Panc1 (cell line): ENCODE results near the gene FOXP4. TPM values are rescaled to one million over a fixed set of nuclear protein-coding genes. Genes with fewer than 3 reads are reported as not detected.

Source experiments
- ATAC-seq: fragments of 200-7000 bp; cut with Tn5 transposase; 2 replicates; pipeline ENCODE4 v1.9.1; 2020; ENCODE audit warnings: mild to moderate bottlenecking, moderate library complexity
- BruUV-seq: library from RNA; stranded (reverse); fragments of 400-500 nt; replicated peaks from 2 replicates; lab custom pipeline; 2021; lab: Mats Ljungman, UMichigan
- CTCF ChIA-PET: fragments of 300-600 bp; sonication (Branson Sonifier 250); formaldehyde crosslinking; loops from one replicate; lab custom pipeline; 2022; ENCODE audit warnings: antibody characterized with exemption; lab: Charles Lee
- POLR2A ChIA-PET: fragments of 300-600 bp; sonication (Branson Sonifier 250); formaldehyde crosslinking; loops from one replicate; lab custom pipeline; 2022; ENCODE audit warnings: antibody characterized with exemption; lab: Charles Lee
- DNase-seq: peaks from one replicate; pipeline ENCODE4 v3.0.0-alpha.2; 2010; ENCODE audit warnings: low read depth, low spot score
- H3K27ac ChIP-seq: 2 replicates; pipeline ENCODE4 v1.5.1; 2011; ENCODE audit warnings: mild to moderate bottlenecking, low read length, inconsistent platforms
- H3K27me3 ChIP-seq: fragments of 200-500 bp; sonication (Bioruptor generic); 2 replicates; pipeline ENCODE4 v1.6.0; 2014; ENCODE audit warnings: low read length, inconsistent platforms; ENCODE audit not compliant: control insufficient read depth, insufficient read depth
- H3K36me3 ChIP-seq: fragments of 200-500 bp; sonication (Bioruptor generic); 2 replicates; pipeline ENCODE4 v1.5.1; 2014; ENCODE audit warnings: inconsistent platforms, mild to moderate bottlenecking, low read length, moderate library complexity; ENCODE audit not compliant: control insufficient read depth, insufficient read depth
- H3K4me1 ChIP-seq: 2 replicates; pipeline ENCODE4 v1.5.1; 2011; ENCODE audit warnings: inconsistent platforms, mild to moderate bottlenecking, low read length, moderate library complexity; ENCODE audit not compliant: control insufficient read depth, insufficient read depth
- H3K4me3 ChIP-seq, 2 experiments: 2 replicates each; pipeline ENCODE4 v1.5.1; 2011 to 2012; ENCODE audit warnings: low read depth in 2 of 2, low read length in 2 of 2, mild to moderate bottlenecking in 2 of 2, inconsistent platforms in 1 of 2, moderate library complexity in 1 of 2
- H3K9me3 ChIP-seq: fragments of 200-500 bp; sonication (Bioruptor generic); 2 replicates; pipeline ENCODE4 v1.5.1; 2014; ENCODE audit warnings: low read depth, mild to moderate bottlenecking, inconsistent platforms, low read length, moderate library complexity; ENCODE audit not compliant: control insufficient read depth, insufficient read depth
- CTCF ChIP-seq: fragments of 450-650 bp; IDR thresholded peaks from 2 replicates; pipeline ENCODE4 v1.5.1; 2017; ENCODE audit warnings: mild to moderate bottlenecking
- POLR2AphosphoS5 ChIP-seq: IDR thresholded peaks from 2 replicates; pipeline ENCODE4 v1.6.1; 2012; ENCODE audit warnings: mild to moderate bottlenecking, low read depth, low read length, moderate library complexity
- REST ChIP-seq, 2 experiments: IDR thresholded peaks; 2 replicates each; pipeline ENCODE4 v1.6.1; 2011 to 2012; ENCODE audit warnings: low read depth in 2 of 2, control low read depth in 1 of 2, low read length in 1 of 2, mild to moderate bottlenecking in 1 of 2, moderate library complexity in 1 of 2; ENCODE audit not compliant: insufficient read depth in 1 of 2
- SIN3A ChIP-seq: IDR thresholded peaks from 2 replicates; pipeline ENCODE4 v1.6.1; 2012; ENCODE audit warnings: low read depth, mild to moderate bottlenecking, low read length, moderate library complexity, borderline replicate concordance; ENCODE audit not compliant: insufficient read depth
- TCF7L2 ChIP-seq: IDR thresholded peaks from 2 replicates; pipeline ENCODE4 v1.6.1; 2011; ENCODE audit warnings: mild to moderate bottlenecking, low read depth, low read length, inconsistent platforms
- in situ Hi-C: cut with HindIII; loops from 2 replicates; pipeline ENCODE4 v1.10.0; 2016; ENCODE audit warnings: low sequenced_read_pairs, low pct_unique_long_range_greater_than_20kb
- intact Hi-C: fragments of 100-400 bp; cut with micrococcal nuclease; formaldehyde crosslinking; loops from one replicate; pipeline ENCODE4 v1.10.0; 2022; ENCODE audit not compliant: unreplicated experiment
- total RNA-seq: library from RNA; stranded (reverse); gene quantifications from one replicate; pipeline ENCODE4 v1.2.1, GENCODE V29; 2021; ENCODE audit not compliant: unreplicated experiment

FOXP4 gene
- total RNA-seq, 1 experiment from 2014 or later = 30.4 TPM

GRCh38 chr6:41543087-41543486 is 3.1 kb upstream of the FOXP4 start:
- H3K4me3 ChIP-seq = no peak overlapping the region
- TF ChIP-seq REST (IDR thresholded peaks at IDR 0.05; ENCODE audit: insufficient read depth in 1 of 2, low read depth in 2 of 2, low read length in 1 of 2) (no peak), SIN3A (no peak)
- no peak for DNase-seq
- ATAC-seq = no peak
- ChIA-PET POLR2A (no interaction called here), CTCF (no interaction called here)
- H3K27me3 ChIP-seq = no peaks in the 10 kb centered on the region
- in situ Hi-C loops = no loop called here
- no peaks in the 10 kb centered on the region for H3K9me3 ChIP-seq
- BruUV-seq = no TSS peak
- H3K4me1 ChIP-seq = no peaks in the 10 kb centered on the region
- H3K27ac ChIP-seq = no peak overlapping the region
- H3K36me3 ChIP-seq = no peaks in the 10 kb centered on the region; the same call in 1 of the 2 replicates
- intact Hi-C loops = no loop called here

GRCh38 chr6:41545247-41545702 is 906 bp upstream of the FOXP4 start:
- intact Hi-C loops (loop anchor here (5.0 kb wide), 1 partner anchor 118 kb away; no protein-coding TSS in a partner anchor), in situ Hi-C loops (no loop called here)
- no peak for DNase-seq
- POLR2A ChIA-PET = no interaction called here
- no peaks in the 10 kb centered on the region for H3K9me3 ChIP-seq
- H3K36me3 ChIP-seq = no peaks in the 10 kb centered on the region; the same call in 1 of the 2 replicates
- CTCF ChIA-PET = no interaction called here
- peak overlapping the region; percentile 86 for H3K27ac ChIP-seq
- TF ChIP-seq REST (IDR thresholded peaks at IDR 0.05; ENCODE audit: insufficient read depth in 1 of 2, low read depth in 2 of 2, low read length in 1 of 2) (no peak), SIN3A (no peak), POLR2AphosphoS5 (no peak), CTCF (no peak), TCF7L2 (no peak)
- H3K4me1 ChIP-seq = no peaks in the 10 kb centered on the region
- no peaks in the 10 kb centered on the region for H3K27me3 ChIP-seq
- ATAC-seq = no peak
- no TSS peak for BruUV-seq
- peak overlapping the region; percentile 82 to 84 for H3K4me3 ChIP-seq
